Measurements from ENCODE around the gene BCKDHA. TPM values are rescaled to one million over a fixed set of nuclear protein-coding genes. Genes with fewer than 3 reads are reported as not detected.

BCKDHA gene
- total RNA-seq: 23.6 and 26.1 TPM in 2 replicates

DNA sequence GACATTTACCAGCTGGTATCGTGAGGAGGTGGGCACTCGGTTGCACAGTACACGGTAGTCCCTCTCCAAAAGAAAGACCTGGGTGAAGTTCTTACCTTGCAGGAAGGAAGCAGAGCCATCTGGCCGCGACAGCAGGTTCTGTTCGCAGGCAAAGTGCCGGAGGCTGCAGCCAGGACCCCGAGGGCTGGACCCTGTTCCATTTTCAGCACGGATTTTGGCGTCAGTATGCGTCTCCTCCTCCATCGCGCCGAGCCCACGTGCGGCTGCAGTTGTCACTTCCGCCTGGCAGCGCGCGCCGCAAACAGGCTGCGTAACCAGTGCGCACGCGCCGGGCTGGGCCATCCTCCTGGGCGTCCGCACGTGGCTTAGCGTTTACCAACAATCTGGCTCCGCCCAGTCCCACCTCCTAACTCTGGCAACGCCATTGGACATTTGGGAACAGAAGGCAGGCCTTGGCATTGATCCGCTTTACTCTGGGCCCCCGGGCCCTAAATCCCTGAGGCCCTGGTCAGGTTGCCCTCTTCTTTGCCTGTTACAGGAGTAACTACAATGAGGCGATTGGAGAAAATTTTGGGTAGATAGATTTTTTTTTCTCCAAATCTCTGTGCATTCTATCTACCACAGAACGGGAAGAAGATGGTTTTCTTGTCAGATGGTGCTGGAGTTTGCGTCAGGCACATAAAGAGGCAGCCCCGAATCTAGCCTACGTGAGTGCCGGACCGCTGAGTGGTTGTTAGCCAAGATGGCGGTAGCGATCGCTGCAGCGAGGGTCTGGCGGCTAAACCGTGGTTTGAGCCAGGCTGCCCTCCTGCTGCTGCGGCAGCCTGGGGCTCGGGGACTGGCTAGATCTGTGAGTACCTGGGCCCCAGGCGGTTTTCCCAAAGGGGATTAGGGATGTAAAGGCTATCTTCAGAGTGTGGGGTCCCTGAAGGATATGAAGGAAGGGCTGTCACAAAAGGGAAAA, at the start of gene BCKDHA, which contains the start of gene EXOSC5:
Gene BCKDHA, plus strand, starts transcription at position 733 of the 964 bp plus-strand sequence. Its CDS starts 10 bp downstream, at position 743.
Gene EXOSC5, minus strand, starts transcription at position 274 of the 964 bp plus-strand sequence. Its CDS starts 31 bp downstream, at position 243.

GRCh38 chr19:41353466-41354342, 43.9 kb upstream of the BCKDHA start, which contains the start of gene TGFB1:
TSS of gene TGFB1 (minus strand) at chr19:41353922. CDS start at chr19:41353044, 878 bp downstream.

GRCh38 chr19:41363753-41364523, 33.7 kb upstream of the BCKDHA start, which contains the start of gene B9D2:
TSS of gene B9D2 (minus strand) at chr19:41364149. CDS start at chr19:41363519, 630 bp downstream.

DNA sequence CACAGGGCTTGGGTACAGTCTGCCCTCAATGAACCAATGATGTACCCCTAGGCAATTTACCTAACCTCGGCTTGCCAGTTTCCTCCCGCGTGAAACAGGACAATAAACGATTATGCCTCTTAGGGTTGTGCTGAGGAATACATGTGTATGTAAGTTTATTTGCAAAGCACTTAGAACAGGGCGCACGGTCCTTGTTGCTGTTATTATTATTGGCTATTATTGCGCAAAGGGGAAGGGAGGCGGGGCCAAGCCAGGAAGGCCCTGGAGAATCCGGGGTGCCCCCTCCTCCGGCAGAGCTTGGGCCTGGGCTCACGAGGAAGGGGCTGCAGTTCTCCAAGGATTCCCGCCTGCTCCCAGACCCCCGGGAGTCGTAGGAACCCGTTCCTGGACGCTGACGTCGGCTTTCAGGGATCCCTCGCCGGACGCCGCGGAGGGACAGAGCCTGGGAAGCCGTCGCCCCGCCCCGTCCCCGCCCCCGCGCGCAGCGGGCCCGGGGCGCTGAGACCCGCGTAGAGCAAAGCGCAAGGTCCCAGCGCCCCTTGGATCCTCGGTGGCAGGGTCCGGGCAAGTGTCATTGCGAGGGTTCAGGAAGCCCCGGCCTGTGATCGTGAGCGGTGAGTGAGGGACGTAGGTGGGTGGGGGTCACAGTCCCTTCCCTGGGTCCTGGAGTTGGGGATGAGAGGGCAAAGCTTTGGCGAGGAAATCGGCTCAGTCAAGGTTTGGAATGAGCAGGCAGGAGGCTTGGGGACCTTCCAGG, 21.2 kb upstream of the BCKDHA start, which contains the start of gene TMEM91:
Gene TMEM91, plus strand, starts transcription at position 293 of the 757 bp plus-strand sequence. CDS start 1,777 bp downstream, outside the sequence.

GRCh38 chr19:41426952-41427646, 29.5 kb downstream of the BCKDHA start, which contains the start of gene B3GNT8:
TSS of gene B3GNT8 (minus strand) at chr19:41427374. CDS start at chr19:41426778, 596 bp downstream.

GRCh38 chr19:41439441-41440222, 42.0 kb downstream of the BCKDHA start, which contains the start of gene DMAC2:
TSS of gene DMAC2 (minus strand) at chr19:41439912. CDS start at chr19:41439899, 13 bp downstream.

GRCh38 chr19:41442473-41443355, 45.1 kb downstream of the BCKDHA start, which contains the start of gene ERICH4:
TSS of gene ERICH4 (plus strand) at chr19:41443156. CDS start at chr19:41443170, 14 bp downstream.

Other genes starting within 250 kb of the BCKDHA start
- 0.22 and 0.25 TPM in 2 replicates for gene CYP2S1, start 204.6 kb upstream of the BCKDHA start, total RNA-seq
- gene AXL, start 178.6 kb upstream of the BCKDHA start, total RNA-seq: 251 and 278 TPM in 2 replicates
- 74.7 and 95.1 TPM in 2 replicates for gene HNRNPUL1, start 133.4 kb upstream of the BCKDHA start, total RNA-seq
- gene CCDC97, start 87.6 kb upstream of the BCKDHA start, total RNA-seq: 5.5 and 7.2 TPM in 2 replicates
- 8.7 and 11.5 TPM in 2 replicates for gene TGFB1, start 43.9 kb upstream of the BCKDHA start, total RNA-seq
- 4.7 and 5.9 TPM in 2 replicates for gene B9D2, start 33.7 kb upstream of the BCKDHA start, total RNA-seq
- 3.4 and 10.7 TPM in 2 replicates for gene TMEM91, start 21.3 kb upstream of the BCKDHA start, total RNA-seq
- gene EXOSC5, start 459 bp upstream of the BCKDHA start, total RNA-seq: 11.5 and 18.0 TPM in 2 replicates
- 1.5 TPM in 2 replicates for gene B3GNT8, start 29.6 kb downstream of the BCKDHA start, total RNA-seq
- gene DMAC2, start 42.1 kb downstream of the BCKDHA start, total RNA-seq: 42.5 and 44.4 TPM in 2 replicates
- gene ERICH4, start 45.3 kb downstream of the BCKDHA start, total RNA-seq: not detected in 2 replicates
- gene CEACAM21, start 178.3 kb downstream of the BCKDHA start, total RNA-seq: not detected in 2 replicates
- not detected in 2 replicates for gene CEACAM4, start 229.3 kb downstream of the BCKDHA start, total RNA-seq